Measurements from ENCODE around the gene PPDPF.

DNA sequence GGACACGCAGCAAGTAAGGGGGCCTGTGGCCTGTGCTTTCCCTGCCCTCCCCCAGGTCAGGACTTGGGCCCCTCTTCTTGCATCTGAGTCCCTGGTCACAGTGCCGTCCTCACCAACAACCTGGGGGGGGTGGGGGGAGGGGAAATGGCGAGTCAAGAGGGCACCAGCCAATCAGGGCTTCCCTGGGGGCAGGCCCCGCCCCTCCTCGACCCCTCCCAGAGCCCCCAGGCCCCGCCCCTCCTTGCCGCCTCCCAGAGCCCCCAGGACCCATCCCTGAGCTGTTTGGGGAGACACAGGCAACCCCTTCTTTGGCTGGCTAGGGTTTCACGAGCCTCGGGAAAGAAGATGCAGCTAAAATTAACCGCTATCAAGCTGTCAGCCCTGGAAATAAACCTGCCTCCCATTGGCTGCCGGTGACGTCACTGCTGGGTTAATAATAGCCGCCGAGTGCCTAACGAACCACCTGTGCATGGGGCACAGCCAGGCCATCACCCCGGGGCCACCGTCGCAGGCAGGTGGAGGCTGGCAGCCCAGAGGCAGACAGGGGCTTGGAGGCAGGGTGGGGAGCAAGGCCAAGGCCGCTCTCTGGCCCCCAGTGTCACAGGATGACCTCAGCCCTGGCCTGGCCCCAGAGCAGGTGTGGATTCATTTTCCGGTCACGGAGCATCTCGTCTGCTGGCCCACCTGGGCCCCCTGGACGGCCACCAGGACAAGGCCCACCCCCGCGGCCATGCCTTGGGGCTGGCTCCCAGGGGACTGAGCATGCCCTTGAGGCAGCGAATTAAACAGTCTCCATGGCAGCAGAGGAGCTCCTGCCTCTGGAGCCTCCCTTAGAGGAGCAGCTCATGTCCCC, 18.5 kb upstream of the PPDPF start:
- TF ChIP-seq EZH2 (IDR thresholded peaks at IDR 0.05) (no peak), POLR2AphosphoS5 (IDR thresholded peaks at IDR 0.05; ENCODE audit: borderline replicate concordance, low read depth, low read length) (no peak), FOXP2 (optimal IDR thresholded peaks at IDR 0.05; ENCODE audit: control extremely low read depth, extremely low read length, insufficient read depth) (no peak)

Measured in SK-N-MC (cell line).